IMR-90 (cell line): ENCODE measurements around the gene SH3RF3.

Experiments
- BHLHE40 ChIP-seq: fragments of 150-350 bp; IDR thresholded peaks from 2 replicates; pipeline ENCODE4 v1.6.1; 2016; ENCODE audit warnings: mild to moderate bottlenecking, low read depth, low read length
- CEBPB ChIP-seq: IDR thresholded peaks from 2 replicates; pipeline ENCODE4 v1.6.1; 2012; ENCODE audit warnings: low read depth, low read length, improper control_type of control experiment
- CHD1 ChIP-seq: IDR thresholded peaks from 2 replicates; pipeline ENCODE4 v1.6.1; 2012; ENCODE audit warnings: low read depth, low read length, improper control_type of control experiment
- ELK1 ChIP-seq: fragments of 150-350 bp; IDR thresholded peaks from 2 replicates; pipeline ENCODE4 v1.6.1; 2016; ENCODE audit warnings: low read depth, mild to moderate bottlenecking, low read length, moderate library complexity, borderline replicate concordance
- MAZ ChIP-seq: IDR thresholded peaks from 2 replicates; pipeline ENCODE4 v1.6.1; 2012; ENCODE audit warnings: low read depth, mild to moderate bottlenecking, low read length, improper control_type of control experiment, moderate library complexity, borderline replicate concordance
- NFE2L2 ChIP-seq: fragments of 150-350 bp; IDR thresholded peaks from 2 replicates; pipeline ENCODE4 v1.6.1; 2016; ENCODE audit warnings: low read depth, mild to moderate bottlenecking, low read length
- POLR2A ChIP-seq: IDR thresholded peaks from 2 replicates; pipeline ENCODE4 v1.6.1; 2012; ENCODE audit warnings: mild to moderate bottlenecking, low read depth, low read length
- RAD21 ChIP-seq: IDR thresholded peaks from 2 replicates; pipeline ENCODE4 v1.6.1; 2012; ENCODE audit warnings: low read length, improper control_type of control experiment
- RCOR1 ChIP-seq: IDR thresholded peaks from 2 replicates; pipeline ENCODE4 v1.6.1; 2012; ENCODE audit warnings: mild to moderate bottlenecking, low read length, improper control_type of control experiment; ENCODE audit not compliant: insufficient replicate concordance
- RFX5 ChIP-seq: IDR thresholded peaks from 2 replicates; pipeline ENCODE4 v1.8.0; 2012; ENCODE audit warnings: low read depth, mild to moderate bottlenecking, low read length, moderate library complexity
- USF2 ChIP-seq: fragments of 150-350 bp; IDR thresholded peaks from 2 replicates; pipeline ENCODE4 v1.6.1; 2017; ENCODE audit warnings: mild to moderate bottlenecking, antibody characterized with exemption, low read length, low read depth
- TF ChIP-seq, protein P1 (sequence below): conservative IDR thresholded peaks from 2 replicates; pipeline ENCODE4 v1.5.1; 2012; ENCODE audit warnings: mild to moderate bottlenecking, low read depth, low read length, improper control_type of control experiment

DNA sequence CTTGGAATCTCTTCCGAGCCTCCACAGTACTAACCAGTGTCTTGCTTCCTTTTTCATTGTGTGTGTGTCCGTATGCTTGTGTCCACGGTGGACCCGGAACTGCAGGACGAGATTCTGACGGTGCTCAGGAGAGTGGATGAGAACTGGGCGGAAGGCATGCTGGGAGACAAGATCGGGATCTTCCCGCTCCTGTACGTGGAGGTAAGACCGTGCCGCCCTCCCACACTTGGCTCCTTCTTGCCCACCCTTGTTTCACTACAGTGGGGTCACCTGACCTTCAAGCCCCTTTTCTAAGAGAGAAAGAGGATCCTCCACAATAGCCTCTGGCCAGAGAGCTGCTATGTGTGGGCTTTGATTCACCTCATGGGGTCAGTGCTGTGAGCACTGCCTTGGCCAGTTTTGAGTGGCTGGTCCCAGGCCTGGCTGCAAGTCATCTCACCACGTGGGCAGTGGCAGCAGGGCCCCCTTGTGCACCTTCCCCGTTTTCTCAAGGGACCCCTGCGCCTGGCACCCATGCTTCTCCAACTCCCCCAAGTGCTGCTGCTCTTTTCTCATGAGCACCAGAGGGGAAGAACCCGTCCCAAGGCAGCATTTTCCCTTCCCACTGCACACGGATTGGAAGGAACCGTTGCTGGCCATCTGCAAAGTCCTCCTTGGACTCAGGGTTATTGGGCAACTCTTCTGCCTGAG, 242.6 kb downstream of the SH3RF3 start:
- TF ChIP-seq, protein P1, sequence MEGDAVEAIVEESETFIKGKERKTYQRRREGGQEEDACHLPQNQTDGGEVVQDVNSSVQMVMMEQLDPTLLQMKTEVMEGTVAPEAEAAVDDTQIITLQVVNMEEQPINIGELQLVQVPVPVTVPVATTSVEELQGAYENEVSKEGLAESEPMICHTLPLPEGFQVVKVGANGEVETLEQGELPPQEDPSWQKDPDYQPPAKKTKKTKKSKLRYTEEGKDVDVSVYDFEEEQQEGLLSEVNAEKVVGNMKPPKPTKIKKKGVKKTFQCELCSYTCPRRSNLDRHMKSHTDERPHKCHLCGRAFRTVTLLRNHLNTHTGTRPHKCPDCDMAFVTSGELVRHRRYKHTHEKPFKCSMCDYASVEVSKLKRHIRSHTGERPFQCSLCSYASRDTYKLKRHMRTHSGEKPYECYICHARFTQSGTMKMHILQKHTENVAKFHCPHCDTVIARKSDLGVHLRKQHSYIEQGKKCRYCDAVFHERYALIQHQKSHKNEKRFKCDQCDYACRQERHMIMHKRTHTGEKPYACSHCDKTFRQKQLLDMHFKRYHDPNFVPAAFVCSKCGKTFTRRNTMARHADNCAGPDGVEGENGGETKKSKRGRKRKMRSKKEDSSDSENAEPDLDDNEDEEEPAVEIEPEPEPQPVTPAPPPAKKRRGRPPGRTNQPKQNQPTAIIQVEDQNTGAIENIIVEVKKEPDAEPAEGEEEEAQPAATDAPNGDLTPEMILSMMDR = no peak
- TF ChIP-seq MAZ (no peak), NFE2L2 (no peak), CEBPB (no peak), USF2 (no peak), POLR2A (no peak), RFX5 (no peak), CHD1 (no peak), RCOR1 (no peak), BHLHE40 (no peak), RAD21 (no peak), ELK1 (no peak)
